GM21390 (cell line): ENCODE results near the gene STX8.
"Not testable (repeated sequence)": the region's sequence is repeated elsewhere in the genome, so short reads cannot be mapped to it uniquely, and the experiment has no call there.

Experiments
- ATAC-seq: cut with Tn5 transposase; IDR thresholded peaks from one replicate; pipeline ENCODE4 v1.9.1; 2021; ENCODE audit not compliant: unreplicated experiment

The STX8 gene

DNA sequence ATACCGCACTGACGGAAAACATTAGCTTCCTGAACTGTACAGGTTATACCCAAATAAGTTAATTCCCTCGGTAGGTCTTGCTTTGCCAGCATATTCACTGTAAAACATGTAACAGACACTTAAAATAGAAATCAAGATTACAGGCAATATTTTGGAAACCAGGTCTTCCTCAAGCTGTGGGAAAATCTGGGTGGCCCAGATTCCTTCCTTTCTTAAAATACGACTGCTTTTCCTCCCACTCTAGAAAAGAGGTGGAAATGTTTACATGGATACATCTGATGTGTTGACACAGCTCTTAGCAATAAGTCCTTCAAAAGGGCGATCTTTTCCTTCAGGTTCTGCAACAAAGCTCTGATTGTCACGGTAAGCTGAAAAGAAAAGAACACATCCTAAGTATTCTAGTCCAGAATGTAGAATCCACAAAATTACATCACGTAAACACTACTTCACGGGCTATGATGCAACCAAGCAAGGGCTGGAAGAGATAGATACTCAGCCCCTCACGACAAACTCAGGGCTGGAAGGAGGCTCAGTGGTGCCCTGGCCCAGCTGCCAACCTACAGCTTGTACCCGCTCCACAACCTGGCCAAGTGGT is 18.4 kb downstream of the STX8 start:
- ATAC-seq: no peak

DNA sequence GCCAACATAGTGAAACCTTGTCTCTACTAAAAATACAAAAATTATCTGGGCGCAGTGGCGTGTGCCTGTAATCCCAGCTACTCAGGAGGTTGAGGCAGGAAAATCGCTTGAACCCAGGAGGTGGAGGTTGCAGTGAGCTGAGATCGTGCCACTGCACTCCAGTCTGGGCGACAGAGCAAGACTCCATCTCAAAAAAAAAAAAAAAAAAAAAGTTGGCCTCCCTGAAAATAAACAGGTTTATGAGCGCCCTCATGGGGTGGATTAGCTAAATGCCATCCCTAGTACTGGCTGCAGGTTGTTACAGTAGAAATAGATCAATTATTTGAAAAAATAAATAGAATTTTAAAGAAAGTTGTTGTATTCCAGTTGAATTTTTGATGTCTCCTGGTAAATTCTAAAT is 20.9 kb downstream of the STX8 start:
- ATAC-seq: not testable (repeated sequence)

DNA sequence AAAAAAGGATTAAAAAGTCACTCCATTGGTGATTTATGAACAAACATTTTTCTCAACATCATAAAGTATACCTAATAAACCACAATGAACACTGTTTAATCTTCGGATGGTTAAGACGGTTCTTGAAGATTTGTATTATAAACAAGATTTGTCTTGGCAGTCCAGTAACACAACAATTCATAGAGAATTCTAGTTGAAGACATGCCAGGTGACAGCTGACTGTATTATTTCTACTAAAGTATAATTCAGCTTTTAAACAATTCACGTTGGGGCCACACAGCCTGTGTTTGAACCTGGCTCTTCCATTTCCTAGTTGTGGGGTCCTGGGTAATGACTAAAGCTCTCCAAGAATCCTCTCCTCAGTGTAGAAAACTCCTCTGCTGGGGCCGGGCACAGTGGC is 22.0 kb downstream of the STX8 start:
- ATAC-seq: no peak

DNA sequence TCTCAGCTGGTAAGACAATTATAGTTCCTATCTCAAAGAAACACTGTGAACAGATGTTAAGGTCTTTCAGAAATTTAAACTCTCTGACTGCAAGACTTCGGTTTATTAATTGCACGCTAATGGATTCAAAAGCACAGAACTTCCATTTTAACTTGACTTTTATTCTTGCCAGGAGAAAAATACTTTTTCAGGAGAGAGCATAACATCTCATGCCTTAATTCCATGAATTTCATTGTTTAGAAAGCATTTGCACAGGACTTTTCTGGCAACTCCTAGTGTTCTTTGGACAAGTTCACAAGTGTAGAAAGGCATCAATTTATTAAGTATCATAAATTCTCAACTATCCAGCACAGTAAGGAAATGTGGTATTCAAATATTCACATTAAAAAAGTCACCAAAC is 22.4 kb downstream of the STX8 start:
- no peak for ATAC-seq

DNA sequence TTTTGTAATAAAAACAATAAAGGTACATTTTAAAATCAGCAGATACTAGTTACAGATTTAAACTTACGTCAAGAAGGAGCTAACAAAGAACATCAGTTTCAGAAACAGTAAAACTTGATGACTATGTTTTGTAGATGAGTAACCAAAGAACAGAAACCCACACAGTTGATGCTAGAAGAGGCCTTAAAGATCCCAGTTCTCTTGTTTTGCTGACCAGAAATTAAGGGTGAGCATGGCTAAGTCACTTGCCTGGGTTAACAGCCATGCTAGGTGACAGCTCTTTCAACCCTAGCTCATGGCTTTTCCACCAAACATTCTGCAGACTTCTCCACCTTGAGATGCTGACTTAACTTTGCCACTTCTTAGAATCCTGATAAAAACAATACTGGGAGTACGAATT is 26.4 kb downstream of the STX8 start:
- no peak for ATAC-seq

DNA sequence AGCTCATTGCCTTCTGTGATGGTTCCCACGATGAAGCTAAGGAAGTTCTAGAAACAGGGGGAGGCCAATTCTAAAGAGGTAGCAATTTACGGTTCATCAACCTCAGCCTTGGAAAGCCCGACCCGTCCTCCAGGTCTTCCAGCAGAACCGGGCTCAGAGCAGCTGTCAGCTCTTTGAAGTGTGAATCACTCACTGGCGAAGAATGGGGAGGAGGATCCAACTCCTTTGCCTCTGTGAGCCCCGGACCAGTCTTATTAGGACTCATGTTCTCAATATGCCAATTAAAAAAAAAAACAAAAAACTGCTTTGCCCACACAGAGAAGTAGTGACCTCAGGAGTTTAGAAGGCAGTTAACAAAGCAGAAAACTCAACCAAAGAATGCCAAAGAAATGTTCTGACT is 31.4 kb downstream of the STX8 start:
- no peak for ATAC-seq

DNA sequence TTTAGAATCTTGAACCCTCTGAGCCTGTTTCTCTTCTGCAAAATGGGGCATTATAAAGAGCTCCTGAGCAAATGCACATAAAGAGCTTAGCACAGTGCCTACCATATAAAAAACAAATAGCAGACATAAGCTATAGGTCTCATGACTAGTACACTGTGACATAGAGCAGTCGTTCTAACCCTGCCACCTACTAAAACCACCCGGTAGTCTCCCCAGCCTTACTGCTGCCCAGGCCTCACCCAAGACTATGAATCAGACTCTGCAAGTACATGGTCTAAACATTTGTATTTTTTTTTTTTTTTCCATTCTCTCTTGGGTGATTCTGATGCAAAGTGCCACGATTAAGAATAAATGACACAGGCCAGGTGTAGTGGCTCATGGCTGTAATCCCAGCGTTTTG is 33.9 kb downstream of the STX8 start:
- no peak for ATAC-seq

DNA sequence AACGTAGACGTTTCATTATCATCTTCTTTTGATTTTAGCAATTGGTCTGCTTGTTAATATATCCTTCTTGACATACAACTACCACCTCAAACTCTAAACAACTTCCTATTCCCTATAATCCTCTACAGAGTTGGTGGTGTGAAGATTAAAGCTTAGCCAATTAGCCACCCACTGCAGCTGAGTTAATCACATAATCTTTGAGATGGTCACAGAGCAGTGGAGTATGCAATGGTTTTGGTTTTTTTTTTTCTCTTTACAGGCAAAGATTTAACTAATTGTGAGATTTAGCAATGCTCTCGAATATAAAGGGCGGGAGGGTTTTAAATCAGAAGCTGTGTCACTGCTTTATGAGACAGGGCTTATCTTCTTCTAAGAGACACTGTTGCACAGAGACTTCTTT is 37.0 kb downstream of the STX8 start:
- no peak for ATAC-seq

DNA sequence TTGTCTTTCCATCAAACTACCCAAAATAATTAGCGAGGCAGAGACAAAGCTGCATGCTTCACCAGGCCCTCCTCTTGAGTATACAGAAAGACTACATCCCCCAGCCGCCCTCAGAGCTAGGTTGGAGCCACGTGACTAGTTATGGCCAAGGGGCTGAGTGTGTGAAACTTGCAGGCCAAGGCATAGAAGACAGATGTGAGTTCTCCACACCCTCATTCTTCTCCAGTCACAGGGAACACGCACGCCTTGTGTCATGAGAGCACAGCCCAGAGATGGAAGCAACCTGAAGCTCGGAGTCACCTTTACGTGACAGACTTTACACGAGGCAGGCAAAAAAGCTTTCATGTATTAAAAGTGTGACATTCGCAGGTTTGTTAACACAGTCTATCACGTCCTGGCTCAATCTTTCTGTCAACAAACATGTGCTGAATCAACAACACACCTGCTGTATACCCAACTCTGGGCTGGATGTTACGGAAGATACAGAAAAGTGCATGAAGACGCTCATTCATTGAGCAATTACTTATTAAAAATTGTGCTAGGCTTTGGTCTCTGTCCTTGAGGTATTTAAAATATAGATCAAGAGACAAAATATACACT is 38.3 kb downstream of the STX8 start:
- no peak for ATAC-seq

DNA sequence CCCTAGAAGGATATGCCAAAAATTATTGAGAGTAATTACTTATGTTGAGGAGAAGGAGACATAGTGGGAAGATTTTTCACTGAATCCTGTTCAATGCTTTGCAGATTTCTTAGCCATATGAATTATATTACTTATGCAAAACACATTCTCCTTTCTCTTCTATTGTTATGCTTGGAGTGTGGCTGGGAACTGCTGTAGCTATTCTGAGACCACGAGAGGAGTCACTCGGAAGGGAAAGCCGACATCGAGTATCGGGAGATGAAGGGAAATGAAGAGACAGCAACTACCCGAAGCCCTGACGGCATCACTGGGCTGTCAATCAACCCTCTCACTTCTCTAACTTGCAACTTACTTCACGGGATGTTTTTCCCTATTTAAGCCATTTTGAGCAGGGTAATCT is 39.6 kb downstream of the STX8 start:
- no peak for ATAC-seq

DNA sequence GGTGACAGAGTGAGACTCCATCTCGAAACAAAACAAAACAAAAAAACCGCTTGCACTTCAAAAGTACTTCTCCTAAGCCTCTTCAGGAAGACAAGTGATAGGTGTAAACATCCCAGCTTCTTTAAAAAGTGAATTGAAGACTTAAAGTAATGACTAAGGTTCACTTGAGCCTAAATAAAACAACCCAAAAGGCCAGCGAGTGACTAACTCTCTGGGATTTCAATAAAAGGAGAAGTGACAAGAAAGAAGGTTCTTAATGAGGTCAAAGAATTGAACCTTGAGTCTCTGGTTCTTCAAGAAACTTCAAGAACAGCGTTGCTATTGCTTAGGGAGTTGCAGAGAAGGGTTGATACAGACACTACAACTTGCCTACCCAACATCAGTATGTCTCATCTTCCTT is 42.2 kb downstream of the STX8 start:
- no peak for ATAC-seq

DNA sequence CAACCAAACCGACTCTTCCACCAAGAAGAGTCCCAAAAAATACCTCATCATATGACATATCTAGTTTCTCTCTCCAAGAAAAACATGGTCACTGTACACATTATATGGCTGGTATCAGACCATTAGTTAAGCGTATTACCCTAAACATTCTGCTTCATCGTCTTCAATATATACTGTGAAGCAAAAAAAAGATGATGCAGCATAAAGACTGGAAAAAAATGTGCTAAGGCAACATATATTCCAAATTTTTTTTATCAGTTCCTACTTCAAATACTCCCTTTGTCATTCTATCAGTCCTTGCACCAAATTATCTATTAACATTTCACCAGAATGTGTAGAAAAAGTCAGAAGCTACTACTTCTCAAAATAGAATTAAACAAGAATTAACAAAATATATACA is 42.9 kb downstream of the STX8 start:
- ATAC-seq: no peak

DNA sequence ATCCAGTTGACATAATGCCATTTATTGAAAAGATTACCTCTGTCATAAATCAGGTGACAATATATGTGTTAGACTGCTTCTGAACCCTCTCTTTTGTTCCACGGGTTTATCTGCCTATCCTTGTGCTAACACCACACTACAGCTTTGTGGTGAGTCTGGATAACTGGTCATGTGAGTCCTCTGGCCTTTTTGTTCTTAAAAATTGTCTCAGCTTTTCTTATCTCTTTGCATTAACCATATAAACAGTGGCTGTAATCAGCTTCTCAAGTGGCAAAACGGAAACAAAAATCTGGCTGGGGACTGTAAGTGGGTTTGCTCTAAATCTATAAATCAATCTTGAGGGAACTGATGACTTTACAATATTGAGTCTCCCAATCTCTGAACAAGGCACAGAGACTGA is 44.6 kb downstream of the STX8 start:
- no peak for ATAC-seq

DNA sequence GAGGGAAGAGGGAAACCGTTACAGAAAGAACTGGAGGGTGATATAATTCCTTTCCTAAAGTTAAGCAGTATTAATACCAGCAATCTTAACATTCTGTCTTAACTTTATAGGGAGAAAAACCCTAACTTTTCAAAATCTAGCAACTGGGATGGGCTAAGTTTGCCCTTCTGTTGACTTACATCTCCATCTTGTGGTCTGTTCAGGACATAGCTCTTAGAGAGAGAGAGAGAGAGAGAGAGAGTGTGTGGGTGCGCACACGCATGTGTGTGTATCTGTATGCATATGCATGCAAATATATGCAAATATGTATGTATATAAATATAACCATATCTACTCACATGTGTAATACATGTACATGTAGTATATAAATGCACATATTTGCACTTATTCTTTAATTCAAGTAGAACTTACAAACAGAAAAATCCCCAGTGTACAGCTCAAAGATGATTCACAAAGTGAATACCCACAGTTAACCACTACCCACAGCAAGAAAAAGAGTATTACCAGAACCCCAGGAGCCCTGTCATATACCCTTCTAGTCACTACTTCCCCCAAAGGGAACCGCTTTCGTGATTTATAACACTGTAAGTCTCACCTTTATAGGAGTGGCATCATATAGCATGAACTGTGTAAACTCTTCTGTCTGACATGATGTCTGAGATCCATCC is 46.5 kb downstream of the STX8 start:
- no peak for ATAC-seq

DNA sequence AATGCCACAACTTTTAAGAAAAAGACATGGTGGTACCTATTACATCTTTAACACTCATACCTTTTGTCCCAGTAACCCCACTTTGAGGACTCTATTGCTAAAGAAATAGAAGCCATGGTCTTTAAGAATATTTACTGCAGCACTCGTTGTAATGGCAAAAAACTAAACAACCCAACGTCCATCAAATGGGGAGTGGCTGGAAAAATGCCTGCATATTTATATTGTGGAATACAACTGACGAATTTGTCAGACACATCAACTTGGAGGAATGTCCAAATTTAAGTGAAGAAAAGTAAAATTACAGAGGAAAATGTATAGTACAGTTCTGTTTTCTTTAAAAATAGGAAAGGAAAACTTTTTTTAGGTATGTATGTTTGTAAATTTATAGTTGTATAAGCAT is 47.8 kb downstream of the STX8 start:
- no peak for ATAC-seq

DNA sequence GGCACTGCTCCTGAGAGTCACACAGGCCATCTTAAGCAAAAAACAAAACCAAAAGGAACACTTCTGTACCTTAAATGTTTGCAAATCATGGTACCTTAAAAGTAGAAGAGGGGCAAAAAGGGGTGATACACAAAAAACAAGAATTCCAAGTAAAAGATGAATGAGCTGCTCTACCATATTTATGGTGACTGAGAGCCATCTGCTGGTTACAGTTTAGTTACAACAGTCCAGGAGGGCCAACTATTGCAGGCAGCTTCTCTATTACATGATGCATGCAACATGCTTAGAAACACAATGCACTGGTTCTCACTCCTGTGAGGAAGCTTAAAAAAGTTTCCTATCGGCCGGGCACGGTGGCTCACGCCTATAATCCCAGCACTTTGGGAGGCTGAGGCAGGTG is 53.5 kb downstream of the STX8 start:
- no peak for ATAC-seq

DNA sequence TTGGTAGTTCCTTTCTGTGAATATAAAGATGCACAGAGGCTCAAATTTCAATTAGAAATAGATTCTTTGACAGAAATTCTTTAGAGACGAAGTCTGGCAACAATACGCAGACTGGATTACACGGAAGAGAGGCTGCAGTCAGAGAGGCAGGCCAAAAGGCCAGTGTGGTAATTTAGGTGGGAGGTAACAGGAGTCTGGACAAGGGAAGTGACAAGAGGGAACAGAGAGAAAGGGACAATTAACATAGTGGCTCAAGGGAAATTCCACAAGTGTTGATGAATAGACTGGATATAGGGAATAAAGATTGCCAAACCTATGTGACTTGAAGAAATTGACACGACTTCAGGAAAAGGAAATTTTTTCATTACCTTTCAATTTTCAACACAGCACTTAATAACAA is 54.6 kb downstream of the STX8 start:
- ATAC-seq: no peak

DNA sequence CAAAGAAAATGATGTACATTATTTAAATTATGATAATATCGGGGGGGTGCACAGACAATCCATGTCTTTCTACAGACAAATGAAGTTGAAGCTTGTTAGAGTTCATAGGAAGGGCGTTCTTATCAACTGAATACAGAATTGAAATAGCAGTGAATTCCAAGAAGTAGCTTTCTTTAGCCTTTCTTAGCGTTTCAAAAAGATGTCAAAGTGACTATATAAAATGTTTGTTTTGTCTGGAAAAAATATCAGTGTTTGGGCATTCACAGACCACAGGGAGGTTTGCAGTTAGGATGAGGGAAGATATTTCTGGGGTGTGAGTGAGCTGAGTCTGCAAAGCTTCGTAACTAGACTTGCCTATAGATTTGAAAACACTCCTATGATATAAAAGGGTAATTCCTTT is 55.0 kb downstream of the STX8 start:
- no peak for ATAC-seq

DNA sequence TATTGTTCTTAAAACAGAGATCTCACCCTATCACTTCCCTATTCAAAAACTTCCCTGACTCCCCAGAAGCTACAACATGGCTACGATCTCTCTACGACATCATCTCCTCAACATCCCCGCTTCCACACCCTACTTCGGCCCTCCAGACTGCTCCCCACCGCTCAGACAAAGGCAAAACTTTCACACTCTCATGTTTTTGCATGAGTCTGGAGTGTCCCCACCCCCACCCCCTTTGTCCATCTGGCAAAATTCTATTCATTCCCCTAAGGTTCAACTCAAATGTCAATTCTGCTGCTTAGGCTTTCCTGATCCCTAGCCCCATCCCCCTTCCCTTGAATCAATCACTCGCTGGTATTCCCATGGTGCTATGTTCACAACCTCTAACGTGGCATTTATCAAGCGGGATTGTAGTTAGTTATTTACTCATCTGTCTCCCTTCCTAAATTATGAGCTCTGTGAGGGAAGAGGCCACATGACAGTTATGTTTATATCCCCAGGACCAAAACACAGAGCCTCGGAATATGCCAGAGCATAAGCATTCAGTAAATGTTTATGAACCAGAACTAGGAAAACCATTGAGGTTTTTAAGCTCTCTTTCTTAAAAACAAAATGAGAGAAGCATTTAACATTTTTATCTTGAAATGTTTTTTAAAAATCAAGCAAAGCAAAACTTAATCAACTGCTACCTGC is 55.9 kb downstream of the STX8 start:
- ATAC-seq: no peak

DNA sequence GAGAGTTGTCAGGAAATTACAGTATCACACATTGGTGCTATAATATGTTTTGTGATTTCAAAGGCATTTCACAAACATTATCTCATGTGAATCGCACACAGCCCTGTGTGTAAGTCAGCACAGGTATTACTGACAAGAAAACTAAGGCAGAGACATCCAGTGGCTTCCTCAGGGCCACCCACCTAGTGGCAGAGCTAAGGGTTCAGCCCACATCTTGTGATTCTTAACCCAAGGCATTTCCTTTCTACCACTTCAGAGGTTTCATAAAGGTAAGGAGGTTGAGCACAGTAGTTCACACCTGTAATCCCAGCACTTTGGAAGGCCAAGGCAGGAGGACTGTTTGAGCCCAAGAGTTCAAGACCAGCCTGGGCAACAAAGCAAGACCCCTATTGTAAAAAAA is 58.2 kb downstream of the STX8 start:
- no peak for ATAC-seq

DNA sequence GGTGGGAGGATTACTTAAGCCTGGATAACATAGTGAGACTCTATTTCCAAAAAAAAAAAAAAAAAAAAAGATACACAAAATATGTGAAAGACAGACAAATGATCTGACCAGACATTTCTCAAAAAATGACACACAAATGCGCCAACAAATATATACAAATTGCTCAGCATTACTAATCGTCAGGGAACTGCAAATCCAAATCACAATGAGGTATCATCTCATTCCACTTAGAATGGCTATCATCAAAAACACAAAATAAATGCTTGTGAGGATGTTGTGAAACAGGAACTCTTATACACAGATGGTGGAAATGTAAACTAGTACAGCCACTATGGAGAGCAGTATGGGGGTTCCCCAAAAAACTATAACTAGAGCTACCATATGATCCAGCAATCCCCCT is 62.4 kb downstream of the STX8 start:
- no peak for ATAC-seq
